Measurements from ENCODE around the gene TMED5.

DNA sequence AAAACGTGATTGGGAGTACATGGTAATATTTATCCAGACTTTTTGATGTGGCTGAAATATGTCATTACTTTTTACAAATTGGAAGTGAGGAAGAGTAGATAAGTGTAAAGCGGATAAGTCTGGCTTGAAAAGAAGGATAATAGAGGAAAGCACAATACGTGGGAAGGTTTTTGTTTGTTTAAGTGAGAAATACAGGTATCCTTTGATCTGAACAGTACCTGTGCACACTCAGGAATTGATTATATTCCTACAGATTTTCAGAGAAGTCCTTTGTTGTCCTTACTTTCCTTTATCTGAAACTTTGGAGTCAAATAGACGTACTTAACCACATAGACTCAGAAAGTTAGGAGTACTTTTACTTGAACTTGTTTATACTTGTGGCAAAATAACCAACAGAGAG, 20.5 kb upstream of the TMED5 start:
- no peak for TF ChIP-seq SP1 (IDR thresholded peaks at IDR 0.05)
- no peak for TF ChIP-seq L3MBTL2 (conservative IDR thresholded peaks at IDR 0.05)
